Kidney (tissue), 14 donors: ENCODE measurements around the gene FIG4. TPM values are rescaled to one million over a fixed set of nuclear protein-coding genes. Genes with fewer than 3 reads are reported as not detected.

Experiments used
- DNase-seq, 5 donors: peaks; one replicate each; pipeline ENCODE4 v3.0.0-alpha.2; 2013 to 2020
- FAIRE-seq: peaks from 2 replicates; lab custom pipeline; 2012; peaks lifted over from hg19 to GRCh38; lab: Jason Lieb, UNC
- H3K27ac ChIP-seq, 2 donors: one replicate each; pipeline ENCODE4 v1.7.0; 2013; ENCODE audit warnings: low read depth in 2 of 2, low read length in 2 of 2, inconsistent platforms in 1 of 2
- H3K27me3 ChIP-seq: one replicate; pipeline ENCODE4 v1.7.1; 2013; ENCODE audit warnings: low read length, inconsistent platforms; ENCODE audit not compliant: control insufficient read depth, insufficient read depth
- H3K36me3 ChIP-seq, 3 donors: one replicate each; pipeline versions ENCODE4 v1.7.0 to v1.7.1; 2013; ENCODE audit warnings: low read length in 3 of 3, control low read depth in 1 of 3, inconsistent platforms in 1 of 3; ENCODE audit not compliant: insufficient read depth in 3 of 3, control insufficient read depth in 2 of 3
- H3K4me1 ChIP-seq, 3 donors: one replicate each; pipeline versions ENCODE4 v1.7.0 to v1.7.1; 2013; ENCODE audit warnings: low read length in 3 of 3, inconsistent platforms in 1 of 3, low read depth in 1 of 3; ENCODE audit not compliant: control insufficient read depth in 2 of 3, insufficient read depth in 2 of 3
- H3K4me3 ChIP-seq, 3 donors: one replicate each; pipeline versions ENCODE4 v1.7.0 to v1.8.1; 2013; ENCODE audit warnings: low read length in 3 of 3, control low read depth in 1 of 3, inconsistent platforms in 1 of 3
- H3K9ac ChIP-seq, 3 donors: one replicate each; pipeline versions ENCODE4 v1.7.0 to v1.7.1; 2013; ENCODE audit warnings: low read length in 3 of 3, control low read depth in 1 of 3, inconsistent platforms in 1 of 3
- H3K9me3 ChIP-seq, 3 donors: one replicate each; pipeline versions ENCODE4 v1.7.0 to v1.7.1; 2013; ENCODE audit warnings: low read length in 3 of 3, control low read depth in 1 of 3, inconsistent platforms in 1 of 3; ENCODE audit not compliant: control insufficient read depth in 2 of 3, insufficient read depth in 1 of 3
- intact Hi-C: fragments of 100-400 bp; cut with DNase I; formaldehyde crosslinking; loops from one replicate; pipeline ENCODE4 v1.11.1; 2022
- polyA plus RNA-seq: library from polyadenylated mRNA; stranded (reverse); fragments of 350-450 nt; fragmentation: Illumina TruSeq; extraction: RNeasy Lipid Tissue Mini Kit (QIAGEN cat#74804); gene quantifications from one replicate; pipeline ENCODE4 v1.2.3, GENCODE V29; 2014; ENCODE audit warnings: low read depth, low replicate concordance; ENCODE audit not compliant: insufficient read depth
- total RNA-seq: library from RNA; stranded (reverse); fragmentation: NEBNext Ultra II Directional; extraction: Animal tissue kit (Norgen Biotek cat#: 25700); gene quantifications from one replicate; pipeline ENCODE4 v1.2.1, GENCODE V29; 2021
- TF ChIP-seq, protein P1 (sequence below): IDR thresholded peaks from 3 replicates; pipeline ENCODE4 v1.5.1; 2012; ENCODE audit warnings: mild to moderate bottlenecking, moderate library complexity, borderline replicate concordance; ENCODE audit not compliant: insufficient read depth; ENCODE audit errors: extremely low read depth
- donor health status: control.
- donor health status: control.
- donor health status: control.
- donor health status: control.
- donor health status: control.
- donor health status: DM: yes; HTN: yes; CAD: no.
- donor health status: Normal renal cell carcinoma (clear cell type).

Gene FIG4
- total and polyA plus RNA-seq, 2 donors from 2014 or later: 13.1 to 17.8 TPM

DNA sequence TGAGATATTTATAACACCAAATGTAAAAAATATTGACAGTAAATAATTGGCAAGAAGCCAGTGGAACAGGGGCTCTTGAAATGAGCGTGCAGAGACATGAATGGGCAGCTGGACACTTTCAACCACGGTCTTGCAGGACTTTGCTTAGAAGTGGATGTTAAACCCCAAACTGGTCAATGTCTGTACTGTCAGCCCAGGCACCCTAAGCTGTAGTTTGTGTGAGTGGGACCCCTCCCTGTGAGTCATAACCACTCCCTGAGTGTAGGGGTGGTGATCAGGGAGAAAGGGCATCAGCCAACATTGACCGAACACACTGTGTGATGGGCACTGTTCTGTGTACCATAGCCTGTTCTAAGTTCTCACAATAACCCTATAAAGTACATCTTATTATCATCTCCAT, 108.6 kb downstream of the FIG4 start:
- FAIRE-seq (no peak), DNase-seq (no peak)
- intact Hi-C loops: no loop called here
- Histone ChIP-seq H3K27ac (no peak overlapping the region), H3K36me3 (peaks cover 0 to 5% (median 0%) of the 10 kb centered on the region in 3 donors), H3K27me3 (no peaks in the 10 kb centered on the region), H3K9ac (no peak overlapping the region), H3K9me3 (no peaks in the 10 kb centered on the region), H3K4me3 (no peak overlapping the region), H3K4me1 (no peaks in the 10 kb centered on the region)
- TF ChIP-seq, protein P1, sequence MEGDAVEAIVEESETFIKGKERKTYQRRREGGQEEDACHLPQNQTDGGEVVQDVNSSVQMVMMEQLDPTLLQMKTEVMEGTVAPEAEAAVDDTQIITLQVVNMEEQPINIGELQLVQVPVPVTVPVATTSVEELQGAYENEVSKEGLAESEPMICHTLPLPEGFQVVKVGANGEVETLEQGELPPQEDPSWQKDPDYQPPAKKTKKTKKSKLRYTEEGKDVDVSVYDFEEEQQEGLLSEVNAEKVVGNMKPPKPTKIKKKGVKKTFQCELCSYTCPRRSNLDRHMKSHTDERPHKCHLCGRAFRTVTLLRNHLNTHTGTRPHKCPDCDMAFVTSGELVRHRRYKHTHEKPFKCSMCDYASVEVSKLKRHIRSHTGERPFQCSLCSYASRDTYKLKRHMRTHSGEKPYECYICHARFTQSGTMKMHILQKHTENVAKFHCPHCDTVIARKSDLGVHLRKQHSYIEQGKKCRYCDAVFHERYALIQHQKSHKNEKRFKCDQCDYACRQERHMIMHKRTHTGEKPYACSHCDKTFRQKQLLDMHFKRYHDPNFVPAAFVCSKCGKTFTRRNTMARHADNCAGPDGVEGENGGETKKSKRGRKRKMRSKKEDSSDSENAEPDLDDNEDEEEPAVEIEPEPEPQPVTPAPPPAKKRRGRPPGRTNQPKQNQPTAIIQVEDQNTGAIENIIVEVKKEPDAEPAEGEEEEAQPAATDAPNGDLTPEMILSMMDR: no peak

GRCh38 chr6:109800771-109801170, 109.7 kb downstream of the FIG4 start:
- no peaks in the 10 kb centered on the region for H3K9me3 ChIP-seq
- FAIRE-seq: no peak
- H3K36me3 ChIP-seq: peaks cover 0 to 5% (median 0%) of the 10 kb centered on the region in 3 donors
- no peak overlapping the region for H3K27ac ChIP-seq
- no peak overlapping the region for H3K4me3 ChIP-seq
- H3K9ac ChIP-seq: no peak overlapping the region
- intact Hi-C loops: no loop called here
- no peaks in the 10 kb centered on the region for H3K27me3 ChIP-seq
- no peak for DNase-seq
- TF ChIP-seq, protein P1: no peak
- H3K4me1 ChIP-seq: no peaks in the 10 kb centered on the region

DNA sequence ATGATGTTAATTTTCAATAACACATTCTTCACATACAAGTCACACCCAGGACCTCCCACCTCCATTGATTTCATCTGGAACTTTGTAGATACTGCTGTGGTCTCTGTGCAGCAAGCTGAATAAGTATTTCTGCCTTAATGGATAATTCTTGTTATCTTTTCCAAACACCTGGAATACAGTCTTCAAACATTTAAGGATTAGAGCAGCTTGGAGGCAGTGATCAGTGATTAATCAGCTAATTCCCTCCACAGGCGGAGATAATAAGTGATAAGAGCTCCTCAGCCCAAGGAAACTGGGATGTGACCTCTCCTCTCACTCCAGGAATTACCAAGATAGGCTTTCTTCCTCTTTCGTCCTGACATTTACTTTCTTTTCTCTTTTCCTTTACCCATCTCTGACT, 110.7 kb downstream of the FIG4 start:
- peaks cover 0 to 5% (median 0%) of the 10 kb centered on the region in 3 donors for H3K36me3 ChIP-seq
- FAIRE-seq (no peak), DNase-seq (no peak)
- no peak overlapping the region for H3K4me3 ChIP-seq
- intact Hi-C loops: no loop called here
- no peaks in the 10 kb centered on the region for H3K9me3 ChIP-seq
- no peak overlapping the region for H3K9ac ChIP-seq
- no peaks in the 10 kb centered on the region for H3K4me1 ChIP-seq
- TF ChIP-seq, protein P1: no peak
- H3K27ac ChIP-seq: no peak overlapping the region
- H3K27me3 ChIP-seq: no peaks in the 10 kb centered on the region

DNA sequence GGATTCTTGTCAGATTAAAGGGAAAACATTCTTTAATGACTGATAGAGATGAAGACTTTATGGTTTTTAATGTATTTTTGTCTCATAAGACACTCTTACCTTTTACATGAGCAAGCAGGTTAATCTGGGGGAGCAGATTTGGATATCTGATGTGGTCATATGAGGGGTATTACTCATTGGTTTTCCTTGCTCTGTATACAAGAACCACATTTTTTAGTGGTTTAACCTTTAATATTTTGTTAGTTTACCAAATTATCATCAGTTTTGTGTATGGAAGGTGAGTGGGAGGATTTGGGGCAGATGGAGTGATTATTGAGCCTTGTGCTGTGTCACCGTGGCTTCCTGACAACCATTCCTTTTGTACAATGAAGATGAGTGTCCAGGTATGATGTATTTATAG, 112.9 kb downstream of the FIG4 start:
- H3K4me3 ChIP-seq: no peak overlapping the region
- no peaks in the 10 kb centered on the region for H3K36me3 ChIP-seq
- DNase-seq (no peak), FAIRE-seq (no peak)
- no peaks in the 10 kb centered on the region for H3K9me3 ChIP-seq
- TF ChIP-seq, protein P1: no peak
- no peaks in the 10 kb centered on the region for H3K4me1 ChIP-seq
- H3K27ac ChIP-seq: no peak overlapping the region
- H3K9ac ChIP-seq: no peak overlapping the region
- H3K27me3 ChIP-seq: no peaks in the 10 kb centered on the region
- intact Hi-C loops: no loop called here
